AG04450 (cell line): ENCODE results near the gene GSE1. TPM values are rescaled to one million over a fixed set of nuclear protein-coding genes. Genes with fewer than 3 reads are reported as not detected.

Experiments
- CTCF ChIA-PET: fragments of 300-600, 350-600 bp; formaldehyde crosslinking; extraction: SDS; loops from one replicate; lab custom pipeline; 2022; ENCODE audit warnings: antibody characterized with exemption, inconsistent platforms; lab: Charles Lee
- POLR2A ChIA-PET: fragments of 350-600 bp; formaldehyde crosslinking; extraction: SDS; loops from one replicate; lab custom pipeline; 2021; ENCODE audit warnings: antibody characterized with exemption, inconsistent platforms; lab: Yijun Ruan, JAX
- DNase-seq: peaks from one replicate; pipeline ENCODE4 v3.0.0-alpha.2; 2011; ENCODE audit warnings: low read depth, low spot score
- H3K27ac ChIP-seq: one replicate; pipeline ENCODE4 v1.5.1; 2012; ENCODE audit warnings: low read depth, low read length, control low read depth
- H3K27me3 ChIP-seq: one replicate; pipeline ENCODE4 v1.6.0; 2012; ENCODE audit warnings: low read length; ENCODE audit not compliant: control insufficient read depth, insufficient read depth
- H3K4me3 ChIP-seq: 2 replicates; pipeline ENCODE4 v1.5.1; 2011; ENCODE audit warnings: mild to moderate bottlenecking, low read depth, low read length, control low read depth
- H3K9me3 ChIP-seq: 2 replicates; pipeline ENCODE4 v1.5.1; 2012; ENCODE audit warnings: low read length; ENCODE audit not compliant: control insufficient read depth, insufficient read depth
- polyA plus RNA-seq: library from polyadenylated mRNA; depleted of rRNA; stranded (reverse); fragments of >200 nt; gene quantifications from 2 replicates; pipeline ENCODE4 v1.2.3, GENCODE V29; 2011
- TF ChIP-seq, protein P1 (sequence below): IDR thresholded peaks from 2 replicates; pipeline ENCODE4 v1.5.1; 2011; ENCODE audit warnings: low read depth, low read length, control low read depth, inconsistent platforms

Gene GSE1
- polyA plus RNA-seq, 1 experiment = 18.2 TPM

DNA sequence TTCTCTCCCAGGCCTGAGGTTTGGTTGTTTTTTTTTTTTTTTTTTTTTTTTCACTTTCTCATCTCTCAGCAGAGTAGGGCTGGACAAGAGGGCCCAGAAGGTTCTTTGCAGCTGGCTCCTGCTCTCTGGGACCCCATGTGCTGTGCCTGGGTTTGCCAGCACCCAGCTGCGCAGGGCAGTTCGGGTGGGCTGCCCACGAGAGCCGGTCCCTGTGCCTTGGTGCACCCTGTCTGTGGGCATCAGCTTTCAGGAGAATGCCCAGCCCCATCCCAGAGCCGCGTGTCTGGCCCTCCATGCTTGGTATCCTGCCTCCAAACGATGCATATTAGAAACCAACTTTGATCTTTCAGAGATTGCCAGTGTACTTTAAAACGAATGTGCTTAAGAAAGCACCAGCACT is 15.0 kb upstream of the GSE1 start:
- Histone ChIP-seq H3K4me3 (no peak overlapping the region), H3K9me3 (no peaks in the 10 kb centered on the region), H3K27me3 (no peaks in the 10 kb centered on the region), H3K27ac (no peak overlapping the region)
- ChIA-PET CTCF (interaction anchor here (1.0 kb wide), 1 partner anchor 61 kb away, joined by 8 read pairs; no protein-coding TSS in a partner anchor), POLR2A (no interaction called here)
- TF ChIP-seq, protein P1, sequence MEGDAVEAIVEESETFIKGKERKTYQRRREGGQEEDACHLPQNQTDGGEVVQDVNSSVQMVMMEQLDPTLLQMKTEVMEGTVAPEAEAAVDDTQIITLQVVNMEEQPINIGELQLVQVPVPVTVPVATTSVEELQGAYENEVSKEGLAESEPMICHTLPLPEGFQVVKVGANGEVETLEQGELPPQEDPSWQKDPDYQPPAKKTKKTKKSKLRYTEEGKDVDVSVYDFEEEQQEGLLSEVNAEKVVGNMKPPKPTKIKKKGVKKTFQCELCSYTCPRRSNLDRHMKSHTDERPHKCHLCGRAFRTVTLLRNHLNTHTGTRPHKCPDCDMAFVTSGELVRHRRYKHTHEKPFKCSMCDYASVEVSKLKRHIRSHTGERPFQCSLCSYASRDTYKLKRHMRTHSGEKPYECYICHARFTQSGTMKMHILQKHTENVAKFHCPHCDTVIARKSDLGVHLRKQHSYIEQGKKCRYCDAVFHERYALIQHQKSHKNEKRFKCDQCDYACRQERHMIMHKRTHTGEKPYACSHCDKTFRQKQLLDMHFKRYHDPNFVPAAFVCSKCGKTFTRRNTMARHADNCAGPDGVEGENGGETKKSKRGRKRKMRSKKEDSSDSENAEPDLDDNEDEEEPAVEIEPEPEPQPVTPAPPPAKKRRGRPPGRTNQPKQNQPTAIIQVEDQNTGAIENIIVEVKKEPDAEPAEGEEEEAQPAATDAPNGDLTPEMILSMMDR = no peak
- no peak for DNase-seq

DNA sequence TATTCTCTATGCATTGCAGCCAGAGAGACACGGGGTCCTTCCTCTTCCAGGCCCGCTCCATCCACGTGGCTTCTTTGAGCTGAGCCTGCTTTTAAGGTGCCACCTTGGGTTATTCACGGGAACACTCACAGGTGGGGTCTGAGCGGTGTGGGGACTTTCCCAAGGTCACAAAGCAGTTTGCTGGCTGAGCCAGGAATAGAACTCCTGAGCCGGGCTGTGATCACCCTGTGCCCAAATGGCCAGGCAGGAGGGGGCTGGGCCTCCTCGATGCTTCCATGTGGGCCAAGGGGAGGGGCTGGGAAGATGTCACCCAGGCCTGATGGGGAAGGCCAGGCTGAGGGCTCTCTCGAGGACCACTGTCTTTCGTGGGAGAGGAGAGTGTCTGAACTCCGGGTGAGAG is 13.0 kb upstream of the GSE1 start:
- Histone ChIP-seq H3K27me3 (no peaks in the 10 kb centered on the region), H3K4me3 (no peak overlapping the region), H3K27ac (peak overlapping the region; percentile 11), H3K9me3 (no peaks in the 10 kb centered on the region)
- CTCF ChIA-PET = interaction anchor here (1.3 kb wide), 1 partner anchor 16 kb away, joined by 3 read pairs; no protein-coding TSS in a partner anchor
- POLR2A ChIA-PET = interaction anchor here (1.0 kb wide), 1 partner anchor 43 kb away, joined by 4 read pairs; no protein-coding TSS in a partner anchor
- no peak for DNase-seq
- TF ChIP-seq, protein P1 = no peak

DNA sequence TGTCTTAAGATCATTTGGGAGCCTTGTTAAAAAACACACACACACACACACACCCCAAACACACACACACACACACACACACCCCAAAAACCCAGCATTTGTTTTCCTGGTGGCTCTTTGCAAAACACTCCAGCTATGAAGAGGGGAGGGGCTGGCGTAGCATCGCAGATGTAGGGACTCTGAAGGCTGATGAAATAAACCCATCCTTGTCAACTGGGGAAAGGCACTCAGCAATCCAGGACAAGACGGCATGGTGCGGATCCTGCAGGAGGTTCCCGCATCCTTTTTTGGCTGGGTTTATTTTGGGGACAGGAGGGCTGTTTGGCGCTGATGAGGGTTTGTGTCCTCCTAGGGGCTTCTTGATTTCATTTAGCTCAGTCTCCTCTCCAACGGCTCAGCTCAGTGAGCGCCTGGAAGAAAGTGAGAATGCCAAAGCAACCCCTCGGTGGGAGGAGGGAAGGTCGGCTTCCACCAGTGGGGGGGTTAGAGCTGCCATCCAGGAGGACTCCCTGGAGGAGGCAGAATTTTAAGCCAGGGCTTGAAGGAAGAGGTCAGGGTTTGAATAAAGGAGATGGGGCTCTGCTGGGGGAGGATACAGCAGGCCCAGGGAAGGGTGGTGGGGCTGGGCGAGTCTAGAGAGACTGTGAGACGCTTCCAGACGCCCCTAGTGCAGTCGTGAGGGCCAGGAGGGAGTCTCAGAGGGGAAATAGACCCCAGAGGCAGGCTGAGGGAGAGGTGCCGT is 12.4 kb upstream of the GSE1 start:
- Histone ChIP-seq H3K27me3 (no peaks in the 10 kb centered on the region), H3K27ac (no peak overlapping the region), H3K9me3 (no peaks in the 10 kb centered on the region), H3K4me3 (no peak overlapping the region)
- POLR2A ChIA-PET = interaction anchor here (1.0 kb wide), 1 partner anchor 44 kb away, joined by 4 read pairs; no protein-coding TSS in a partner anchor
- DNase-seq = no peak
- TF ChIP-seq, protein P1 = no peak
- CTCF ChIA-PET = interaction anchor here (1.3 kb wide), 1 partner anchor 16 kb away, joined by 3 read pairs; no protein-coding TSS in a partner anchor

DNA sequence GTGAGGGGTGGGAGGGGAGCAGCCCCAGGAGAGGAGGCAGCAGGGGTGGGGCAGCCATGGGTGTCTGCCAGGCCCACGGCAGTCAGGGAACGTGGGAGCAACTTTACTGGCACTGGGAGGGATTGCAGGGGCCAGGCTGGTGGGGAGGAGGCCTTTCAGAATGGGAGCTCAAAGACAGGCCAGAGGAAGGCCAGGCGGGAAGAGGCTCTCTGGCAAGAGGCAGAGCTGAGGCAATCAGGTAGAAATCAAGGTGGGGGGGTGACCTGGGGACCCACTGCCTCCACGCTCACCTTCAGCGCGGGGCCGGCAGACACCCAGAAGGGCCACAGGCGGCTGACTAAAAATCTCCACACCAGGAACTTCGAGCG is 11.9 kb upstream of the GSE1 start:
- H3K27me3 ChIP-seq = no peaks in the 10 kb centered on the region
- ChIA-PET POLR2A (no interaction called here), CTCF (no interaction called here)
- H3K4me3 ChIP-seq = no peak overlapping the region
- no peaks in the 10 kb centered on the region for H3K9me3 ChIP-seq
- TF ChIP-seq, protein P1 = no peak
- no peak overlapping the region for H3K27ac ChIP-seq
- no peak for DNase-seq

DNA sequence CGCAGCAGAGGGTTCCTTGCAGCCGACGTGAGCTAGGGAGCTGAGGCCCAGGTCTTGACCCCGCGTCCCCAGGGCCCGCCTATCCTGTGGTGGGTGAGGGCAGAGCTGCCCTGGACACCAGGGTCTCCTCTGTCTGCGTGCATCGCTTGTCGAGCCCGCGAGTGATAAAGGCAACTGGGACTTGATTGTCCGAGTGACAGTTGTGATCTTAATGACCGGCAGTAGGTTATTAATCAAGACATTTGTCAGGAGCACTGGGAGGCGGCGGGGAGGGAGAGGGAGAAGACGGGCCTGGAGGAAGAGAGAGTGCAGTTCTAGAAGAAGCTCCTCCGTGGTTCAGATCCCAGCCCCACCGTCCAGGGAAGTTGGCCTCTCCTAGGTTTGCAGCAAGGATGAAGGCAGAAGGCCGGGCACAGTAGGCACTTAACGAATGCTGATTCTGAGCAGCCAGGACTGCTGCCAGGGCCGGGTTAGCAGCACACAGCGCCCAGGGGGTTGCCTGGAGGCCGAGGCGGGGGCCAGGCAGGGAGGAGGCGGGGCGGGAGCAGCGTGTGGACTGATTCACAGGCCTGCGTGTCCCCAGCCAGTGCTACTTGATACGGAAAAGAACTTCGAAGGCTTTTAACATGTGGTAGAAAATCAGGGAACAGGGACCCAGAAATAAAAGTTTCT is 11.3 kb upstream of the GSE1 start:
- CTCF ChIA-PET = interaction anchor here (0.9 kb wide), 1 partner anchor 14 kb away, joined by 4 read pairs; no protein-coding TSS in a partner anchor

More for the DNA sequence above, 11.3 kb upstream of the GSE1 start:
- H3K27ac ChIP-seq = no peak overlapping the region
- TF ChIP-seq, protein P1 = no peak
- no peaks in the 10 kb centered on the region for H3K27me3 ChIP-seq
- no peak for DNase-seq
- POLR2A ChIA-PET = no interaction called here
- no peak overlapping the region for H3K4me3 ChIP-seq
- no peaks in the 10 kb centered on the region for H3K9me3 ChIP-seq
